Mesenchymal stem cell (in vitro differentiated cells and primary cell): ENCODE results near the gene TECPR1.

ENCODE experiments used
- DNase-seq: peaks from one replicate; pipeline ENCODE4 v3.0.0-alpha.2; 2013
- H2AFZ ChIP-seq: one replicate; pipeline ENCODE4 v1.6.1; 2013; ENCODE audit warnings: low read depth, mild to moderate bottlenecking, control low read depth, inconsistent platforms, low read length, moderate library complexity
- H2AK5ac ChIP-seq: 2 replicates; pipeline ENCODE4 v1.6.1; 2013; ENCODE audit warnings: low read length, moderate library complexity, mild to moderate bottlenecking, inconsistent platforms; ENCODE audit not compliant: severe bottlenecking
- H2BK120ac ChIP-seq: one replicate; pipeline ENCODE4 v1.6.1; 2013; ENCODE audit warnings: low read depth, mild to moderate bottlenecking, inconsistent platforms, low read length, moderate library complexity
- H2BK12ac ChIP-seq, 2 experiments: one replicate each; pipeline ENCODE4 v1.6.1; 2013; ENCODE audit warnings: inconsistent platforms in 2 of 2, low read length in 2 of 2, mild to moderate bottlenecking in 2 of 2, moderate library complexity in 2 of 2, control low read depth in 1 of 2
- H2BK15ac ChIP-seq: one replicate; pipeline ENCODE4 v1.6.1; 2013; ENCODE audit warnings: mild to moderate bottlenecking, low read depth, inconsistent platforms; ENCODE audit not compliant: poor library complexity, severe bottlenecking
- H2BK5ac ChIP-seq: 2 replicates; pipeline ENCODE4 v1.6.1; 2013; ENCODE audit warnings: low read depth, mild to moderate bottlenecking, low read length, control low read depth, inconsistent platforms; ENCODE audit not compliant: poor library complexity, severe bottlenecking
- H3K14ac ChIP-seq, 2 experiments: one replicate each; pipeline ENCODE4 v1.6.1; 2013; ENCODE audit warnings: inconsistent platforms in 2 of 2, low read length in 2 of 2, control low read depth in 1 of 2, mild to moderate bottlenecking in 1 of 2, moderate library complexity in 1 of 2
- H3K18ac ChIP-seq, 2 experiments: one replicate each; pipeline ENCODE4 v1.6.1; 2013; ENCODE audit warnings: inconsistent platforms in 2 of 2, low read length in 2 of 2, control low read depth in 1 of 2, low read depth in 1 of 2, mild to moderate bottlenecking in 1 of 2
- H3K23ac ChIP-seq, 2 experiments: one replicate each; pipeline ENCODE4 v1.6.1; 2013; ENCODE audit warnings: inconsistent platforms in 2 of 2, low read length in 2 of 2, mild to moderate bottlenecking in 2 of 2, moderate library complexity in 2 of 2, control low read depth in 1 of 2
- H3K27ac ChIP-seq: 2 replicates; pipeline ENCODE4 v1.5.1; 2013; ENCODE audit warnings: mild to moderate bottlenecking, moderate library complexity, low read length, control low read depth, inconsistent platforms; ENCODE audit not compliant: poor library complexity, severe bottlenecking
- H3K27me3 ChIP-seq, 2 experiments: 2 replicates each; pipeline versions ENCODE4 v1.6.1 to v1.7.0; 2013; ENCODE audit warnings: low read length in 2 of 2, mild to moderate bottlenecking in 2 of 2, moderate library complexity in 2 of 2, control low read depth in 1 of 2, inconsistent platforms in 1 of 2; ENCODE audit not compliant: control insufficient read depth in 1 of 2, insufficient read depth in 1 of 2
- H3K36me3 ChIP-seq, 2 experiments: 2 replicates each; pipeline versions ENCODE4 v1.6.1 to v1.7.0; 2013; ENCODE audit warnings: low read length in 2 of 2, control low read depth in 1 of 2, inconsistent platforms in 1 of 2, low read depth in 1 of 2, mild to moderate bottlenecking in 1 of 2; ENCODE audit not compliant: insufficient read depth in 2 of 2, control insufficient read depth in 1 of 2
- H3K4ac ChIP-seq, 2 experiments: one replicate each; pipeline ENCODE4 v1.6.1; 2013; ENCODE audit warnings: inconsistent platforms in 2 of 2, low read length in 2 of 2, mild to moderate bottlenecking in 2 of 2, moderate library complexity in 2 of 2, control low read depth in 1 of 2, low read depth in 1 of 2
- H3K4me1 ChIP-seq: 2 replicates; pipeline ENCODE4 v1.6.1; 2013; ENCODE audit warnings: low read depth, low read length, control low read depth; ENCODE audit not compliant: control insufficient read depth, insufficient read depth
- H3K4me2 ChIP-seq: 2 replicates; pipeline ENCODE4 v1.6.1; 2013; ENCODE audit warnings: low read length, mild to moderate bottlenecking, inconsistent platforms; ENCODE audit not compliant: poor library complexity, severe bottlenecking
- H3K4me3 ChIP-seq, 2 experiments: 2 replicates each; pipeline versions ENCODE4 v1.5.1 to v1.7.0; 2013; ENCODE audit warnings: low read length in 2 of 2, mild to moderate bottlenecking in 2 of 2, control low read depth in 1 of 2, low read depth in 1 of 2; ENCODE audit not compliant: insufficient read depth in 1 of 2
- H3K79me1 ChIP-seq: replicated peaks from 2 replicates; pipeline ENCODE4 v1.6.1; 2013; ENCODE audit warnings: mild to moderate bottlenecking, control low read depth, low read length, inconsistent platforms; ENCODE audit not compliant: poor library complexity, severe bottlenecking
- H3K9ac ChIP-seq: 2 replicates; pipeline ENCODE4 v1.7.0; 2013; ENCODE audit warnings: mild to moderate bottlenecking, low read length, moderate library complexity
- H3K9me3 ChIP-seq: 2 replicates; pipeline ENCODE4 v1.7.0; 2013; ENCODE audit warnings: mild to moderate bottlenecking, low read length; ENCODE audit not compliant: control insufficient read depth
- H4K8ac ChIP-seq: one replicate; pipeline ENCODE4 v1.6.1; 2013; ENCODE audit warnings: inconsistent platforms, mild to moderate bottlenecking, low read length, moderate library complexity
- H4K91ac ChIP-seq: one replicate; pipeline ENCODE4 v1.6.1; 2013; ENCODE audit warnings: mild to moderate bottlenecking, low read length, inconsistent platforms
- WGBS: methylation state at CpG from one replicate; pipeline ENCODE4 v1.1.7; 2013; ENCODE audit warnings: mixed read lengths; 5-methylcytosine and 5-hydroxymethylcytosine counted together

TECPR1 gene

GRCh38 chr7:98214811-98215321 lies 37.2 kb downstream of the TECPR1 start:
- no peak overlapping the region for H2AFZ ChIP-seq
- H2BK120ac ChIP-seq, result no peak overlapping the region
- peaks cover 7% of the 10 kb centered on the region for H3K79me1 ChIP-seq
- no peak overlapping the region for H3K4me3 ChIP-seq
- no peak for DNase-seq
- H3K9ac ChIP-seq, result no peak overlapping the region
- no peak overlapping the region for H4K8ac ChIP-seq
- H3K4ac ChIP-seq, result no peak overlapping the region
- no peaks in the 10 kb centered on the region for H3K9me3 ChIP-seq
- no peak overlapping the region for H3K27ac ChIP-seq
- H4K91ac ChIP-seq, result no peak overlapping the region
- peaks cover 0 to 42% of the 10 kb centered on the region in 2 experiments for H3K36me3 ChIP-seq
- H3K18ac ChIP-seq, result no peak overlapping the region
- no peak overlapping the region for H2BK5ac ChIP-seq
- no peak overlapping the region for H2AK5ac ChIP-seq
- H3K23ac ChIP-seq, result no peak overlapping the region
- H3K4me1 ChIP-seq, result peaks cover 15% of the 10 kb centered on the region
- H3K14ac ChIP-seq, result no peak overlapping the region
- H2BK12ac ChIP-seq, result no peak overlapping the region
- no peak overlapping the region for H3K4me2 ChIP-seq
- WGBS, result 94% methylated on average over 27 of the region's 27 CpGs
- peaks cover 0 to 5% of the 10 kb centered on the region in 2 experiments for H3K27me3 ChIP-seq
- H2BK15ac ChIP-seq, result no peak overlapping the region

- Histone ChIP-seq H3K27ac (no peak overlapping the region), H3K9ac (no peak overlapping the region), H3K4me2 (no peak overlapping the region), H3K14ac (no peak overlapping the region), H3K27me3 (peaks cover 0 to 5% of the 10 kb centered on the region in 2 experiments), H3K4ac (no peak overlapping the region), H3K4me1 (peaks cover 16% of the 10 kb centered on the region), H3K4me3 (no peak overlapping the region), H2BK15ac (no peak overlapping the region), H3K23ac (no peak overlapping the region), H4K8ac (no peak overlapping the region), H2BK12ac (no peak overlapping the region), H3K18ac (no peak overlapping the region), H2BK5ac (no peak overlapping the region), H2AFZ (no peak overlapping the region), H4K91ac (no peak overlapping the region), H2BK120ac (no peak overlapping the region), H3K79me1 (peaks cover 7% of the 10 kb centered on the region), H2AK5ac (no peak overlapping the region), H3K36me3 (peaks cover 0 to 42% of the 10 kb centered on the region in 2 experiments), H3K9me3 (no peaks in the 10 kb centered on the region)
- 92% methylated on average over 25 of the region's 25 CpGs for WGBS
- no peak for DNase-seq
Measured at GRCh38 chr7:98213888-98214810, 37.9 kb downstream of the TECPR1 start.

- Histone ChIP-seq H3K9me3 (no peaks in the 10 kb centered on the region), H4K91ac (no peak overlapping the region), H3K27me3 (peaks cover 0 to 5% of the 10 kb centered on the region in 2 experiments), H2BK5ac (no peak overlapping the region), H3K9ac (no peak overlapping the region), H3K79me1 (peaks cover 7% of the 10 kb centered on the region), H2AFZ (no peak overlapping the region), H3K14ac (no peak overlapping the region), H4K8ac (no peak overlapping the region), H3K4ac (no peak overlapping the region), H2BK12ac (no peak overlapping the region), H2BK120ac (no peak overlapping the region), H3K23ac (no peak overlapping the region), H3K18ac (no peak overlapping the region), H3K27ac (no peak overlapping the region), H2AK5ac (no peak overlapping the region), H3K4me2 (no peak overlapping the region), H3K36me3 (peaks cover 0 to 42% of the 10 kb centered on the region in 2 experiments), H3K4me1 (peaks cover 16% of the 10 kb centered on the region), H2BK15ac (no peak overlapping the region), H3K4me3 (no peak overlapping the region)
- WGBS, result 93% methylated on average over 8 of the region's 8 CpGs
- no peak for DNase-seq
Measured at GRCh38 chr7:98213296-98213887, 38.6 kb downstream of the TECPR1 start.

- no peak for DNase-seq
- 93% methylated on average over 30 of the region's 30 CpGs for WGBS
- no peak overlapping the region for H4K8ac ChIP-seq
- no peak overlapping the region for H3K4me2 ChIP-seq
- H2BK12ac ChIP-seq, result no peak overlapping the region
- peaks cover 16% of the 10 kb centered on the region for H3K4me1 ChIP-seq
- no peak overlapping the region for H3K18ac ChIP-seq
- no peak overlapping the region for H2AK5ac ChIP-seq
- no peak overlapping the region for H2BK120ac ChIP-seq
- H3K9me3 ChIP-seq, result no peaks in the 10 kb centered on the region
- no peak overlapping the region for H3K9ac ChIP-seq
- peaks cover 0 to 5% of the 10 kb centered on the region in 2 experiments for H3K27me3 ChIP-seq
- no peak overlapping the region for H2BK15ac ChIP-seq
- H3K23ac ChIP-seq, result no peak overlapping the region
- no peak overlapping the region for H2AFZ ChIP-seq
- H2BK5ac ChIP-seq, result no peak overlapping the region
- no peak overlapping the region for H4K91ac ChIP-seq
- peaks cover 2% of the 10 kb centered on the region for H3K79me1 ChIP-seq
- H3K4ac ChIP-seq, result no peak overlapping the region
- H3K14ac ChIP-seq, result no peak overlapping the region
- no peak overlapping the region for H3K27ac ChIP-seq
- H3K36me3 ChIP-seq, result peaks cover under 1 to 36% of the 10 kb centered on the region in 2 experiments
- no peak overlapping the region for H3K4me3 ChIP-seq
Measured at GRCh38 chr7:98212532-98213041, 39.4 kb downstream of the TECPR1 start.
